ENCODE measurements around the gene GPR39.

GPR39 gene

GRCh38 chr2:132680544-132680943, 263.9 kb downstream of the GPR39 start:
- DNase-seq, result no peak

DNA sequence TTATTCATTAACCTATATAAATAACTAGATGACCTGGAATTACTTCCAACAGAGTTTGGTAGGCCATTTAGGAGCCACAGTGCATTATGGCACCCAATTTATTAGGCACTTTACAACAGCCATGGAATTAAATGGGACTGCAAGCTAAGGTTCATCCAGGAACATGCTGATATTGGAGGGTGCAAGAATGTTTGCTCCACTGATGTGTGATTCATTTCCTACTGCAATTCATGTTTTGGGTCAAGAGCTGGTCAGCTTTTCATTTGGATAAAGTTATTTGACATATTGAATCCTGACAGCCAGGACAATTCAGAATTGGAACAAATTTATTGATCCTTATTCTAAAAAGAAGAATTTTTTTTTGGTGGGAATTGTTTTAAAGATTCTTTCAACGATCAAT, 265.2 kb downstream of the GPR39 start:
- no peak for DNase-seq

DNA sequence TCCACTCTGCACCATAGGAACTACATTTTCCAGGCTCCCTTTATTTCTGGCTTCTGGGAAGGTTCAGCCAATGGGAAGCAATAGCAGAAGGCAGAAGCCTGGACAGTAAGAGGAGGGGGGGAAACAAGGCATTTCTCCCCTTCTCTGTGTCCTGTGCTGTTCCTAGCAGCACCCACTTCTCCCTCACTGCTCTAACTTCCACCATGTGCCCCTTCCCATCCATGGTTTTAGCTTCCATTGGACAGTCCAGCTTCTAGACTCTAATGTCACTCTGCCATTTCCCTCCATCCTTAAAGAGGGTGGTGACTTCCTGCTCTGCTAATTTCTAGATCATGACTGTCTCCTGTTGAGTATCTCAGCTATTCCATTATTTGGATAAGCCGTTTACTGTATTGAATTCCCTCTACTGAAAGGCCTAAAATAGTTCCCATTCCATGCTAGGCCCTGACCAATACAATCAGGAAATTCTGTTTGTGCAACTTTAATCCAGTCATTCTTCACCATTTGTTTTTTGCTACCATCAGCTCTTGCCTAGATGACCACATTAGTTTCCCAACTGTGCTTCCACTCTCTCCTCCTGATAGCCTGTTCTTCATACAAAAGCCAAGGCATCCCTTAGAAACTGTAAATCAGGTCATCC, 274.2 kb downstream of the GPR39 start:
- no peak for DNase-seq

DNA sequence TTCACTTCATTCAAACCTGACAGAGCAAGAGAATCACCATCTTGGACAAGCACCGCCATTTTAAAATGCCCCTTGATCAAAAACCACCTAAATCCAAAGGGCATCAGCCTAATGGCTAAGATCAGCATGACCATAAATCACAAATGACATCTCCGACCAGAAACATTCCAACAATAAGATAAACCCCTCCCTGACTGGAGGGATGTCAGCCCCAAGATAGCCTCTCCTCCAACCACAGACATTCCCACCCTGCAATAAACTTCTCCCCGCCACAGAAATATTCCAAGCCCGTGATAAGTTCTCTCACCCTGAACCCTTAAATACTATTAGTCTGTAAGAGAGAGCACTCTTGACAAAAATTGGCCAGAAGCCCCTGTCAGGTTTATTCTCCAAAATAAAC, 275.0 kb downstream of the GPR39 start:
- DNase-seq, result no peak

DNA sequence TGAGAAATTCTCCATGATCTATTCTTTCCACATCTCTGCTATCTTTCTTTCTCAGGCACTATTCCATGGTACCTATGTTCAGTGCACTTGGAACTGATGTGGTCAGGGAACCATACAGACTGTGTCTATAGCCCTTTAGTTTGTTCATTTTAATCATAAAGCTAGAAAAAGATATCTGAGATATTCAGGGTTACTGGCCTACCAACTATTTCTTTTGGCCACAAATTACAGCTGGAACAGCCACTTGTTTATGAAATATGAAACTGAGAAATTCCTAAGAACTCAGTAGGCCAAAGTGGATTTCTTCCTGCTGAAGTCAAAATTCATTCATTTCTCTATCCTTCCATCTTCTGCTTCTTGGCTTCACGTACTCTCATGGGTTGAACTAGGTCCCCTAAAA, 276.2 kb downstream of the GPR39 start:
- no peak for DNase-seq

All from NCI-H1930 (cell line).